Gastrocnemius medialis (tissue), 4 donors: ENCODE results near the gene TNN. TPM values are rescaled to one million over a fixed set of nuclear protein-coding genes. Genes with fewer than 3 reads are reported as not detected.

Experiments
- ATAC-seq, 2 donors: fragments of 150-250 bp; one replicate each; pipeline ENCODE4 v1.9.1; 2016
- DNase-seq, 2 donors: peaks; one replicate each; pipeline ENCODE4 v3.0.0-alpha.2; 2019
- H3K27ac ChIP-seq, 4 donors: fragments of 200-600 bp; sonication (generic); 1 replicate in 1 of 4; 2 replicates in 3 of 4; pipeline ENCODE4 v1.5.1; 2016 to 2018; ENCODE audit warnings: mild to moderate bottlenecking in 2 of 4, moderate library complexity in 1 of 4
- H3K27me3 ChIP-seq, 3 donors: fragments of 200-600 bp; sonication (generic) in 2 of 3; 1 replicate in 1 of 3; 2 replicates in 2 of 3; pipeline versions ENCODE4 v1.5.1 to v1.6.0; 2016 to 2019; ENCODE audit warnings: mild to moderate bottlenecking in 1 of 3, moderate library complexity in 1 of 3
- H3K36me3 ChIP-seq, 2 donors: fragments of 200-600 bp; sonication (generic) in 1 of 2; one replicate each; pipeline ENCODE4 v1.5.1; 2017 to 2018
- H3K4me1 ChIP-seq, 2 donors: fragments of 200-600 bp; sonication (generic) in 1 of 2; one replicate each; pipeline ENCODE4 v1.5.1; 2016 to 2017; ENCODE audit warnings: mild to moderate bottlenecking in 2 of 2
- H3K4me3 ChIP-seq, 4 donors: fragments of 200-600 bp; sonication (generic) in 3 of 4; 1 replicate in 1 of 4; 2 replicates in 3 of 4; pipeline ENCODE4 v1.5.1; 2016 to 2019; ENCODE audit warnings: mild to moderate bottlenecking in 2 of 4
- H3K9me3 ChIP-seq, 3 donors: fragments of 200-600 bp; sonication (generic) in 2 of 3; 1 replicate in 1 of 3; 2 replicates in 2 of 3; pipeline ENCODE4 v1.5.1; 2016 to 2019
- POLR2A ChIP-seq, 2 donors: fragments of 450-650 bp; IDR thresholded peaks; one replicate each; pipeline ENCODE4 v1.6.1; 2017; ENCODE audit warnings: antibody characterized with exemption in 2 of 2, mild to moderate bottlenecking in 2 of 2, moderate library complexity in 2 of 2
- in situ Hi-C, 4 donors: fragments of 200-750 bp; cut with MboI; loops; one replicate each; pipeline versions ENCODE4 v1.15.0 to v1.8.0; 2017; ENCODE audit warnings: low sequenced_read_pairs in 4 of 4
- intact Hi-C: fragments of 100-400 bp; cut with DNase I; formaldehyde crosslinking; loops from one replicate; pipeline ENCODE4 v1.15.1; 2023; ENCODE audit warnings: low total_unique reads
- total RNA-seq, 4 donors: library from RNA; depleted of rRNA; stranded (reverse); fragments of >200 nt; gene quantifications; one replicate each; pipeline versions ENCODE4 v1.1.0 to v1.2.3, GENCODE V29; 2016
- TF ChIP-seq, protein P1 (sequence below), 5 experiments: fragments of 450-650 bp in 3 of 5; fragments of 200-600 bp in 2 of 5; sonication (generic) in 2 of 5; IDR thresholded peaks in 4 of 5; conservative IDR thresholded peaks in 1 of 5; 1 replicate in 4 of 5; 2 replicates in 1 of 5; pipeline ENCODE4 v1.5.1; 2016 to 2019; ENCODE audit warnings: antibody characterized with exemption in 5 of 5, mild to moderate bottlenecking in 3 of 5, moderate library complexity in 3 of 5

Gene TNN
- total RNA-seq, 4 donors from 2014 or later, result 0.07 TPM; not detected in 3

DNA sequence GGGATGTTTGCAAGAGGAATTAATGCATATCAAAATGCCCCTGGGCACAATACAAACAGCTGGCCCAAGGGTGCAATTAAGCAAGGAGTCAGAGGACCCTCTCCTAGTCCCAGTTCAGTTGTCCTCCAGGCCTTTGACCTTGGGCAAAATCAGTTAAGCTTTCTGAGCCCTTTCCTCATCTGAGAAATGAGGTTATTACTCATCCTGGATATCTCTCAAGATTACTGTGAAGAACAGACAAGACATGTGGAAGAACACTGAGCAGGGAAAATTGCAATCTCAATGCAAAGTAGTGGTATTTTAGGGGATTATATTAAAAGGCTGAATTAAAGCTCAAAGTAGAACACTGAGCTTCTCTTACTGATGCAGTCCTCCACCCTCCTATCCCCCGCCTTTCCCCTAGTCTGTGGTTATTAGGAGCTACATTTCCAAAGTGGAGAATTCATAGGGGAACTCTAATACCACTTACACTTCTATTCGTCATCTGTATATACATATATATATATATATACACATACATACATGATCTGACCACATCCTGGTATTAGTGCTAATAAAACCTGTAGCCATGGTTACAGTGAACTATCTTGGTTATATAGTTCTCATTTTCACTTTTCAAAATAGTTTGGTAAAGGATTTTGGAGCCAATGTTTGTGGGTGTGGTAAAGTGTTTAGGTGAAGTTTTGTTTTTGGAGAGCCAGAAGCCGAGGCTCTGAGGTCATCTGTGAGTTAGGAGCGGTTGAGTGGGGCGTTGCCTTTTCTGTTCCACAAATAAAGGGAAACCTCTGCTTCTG is 106.9 kb downstream of the TNN start:
- no peaks in the 10 kb centered on the region for H3K27me3 ChIP-seq
- in situ Hi-C loops (loop anchor here in 2 of 4 donors (25.0 kb wide), 1 partner anchor 888 kb away; no protein-coding TSS in a partner anchor), intact Hi-C loops (no loop called here)
- peaks cover 0 to 6% of the 10 kb centered on the region in 2 donors for H3K4me1 ChIP-seq
- H3K4me3 ChIP-seq, result no peak overlapping the region
- H3K27ac ChIP-seq, result no peak overlapping the region
- H3K36me3 ChIP-seq, result peaks cover 0 to 4% of the 10 kb centered on the region in 2 donors
- ATAC-seq, result no peak
- TF ChIP-seq POLR2A (IDR thresholded peaks at IDR 0.05), result no peak
- TF ChIP-seq, protein P1, sequence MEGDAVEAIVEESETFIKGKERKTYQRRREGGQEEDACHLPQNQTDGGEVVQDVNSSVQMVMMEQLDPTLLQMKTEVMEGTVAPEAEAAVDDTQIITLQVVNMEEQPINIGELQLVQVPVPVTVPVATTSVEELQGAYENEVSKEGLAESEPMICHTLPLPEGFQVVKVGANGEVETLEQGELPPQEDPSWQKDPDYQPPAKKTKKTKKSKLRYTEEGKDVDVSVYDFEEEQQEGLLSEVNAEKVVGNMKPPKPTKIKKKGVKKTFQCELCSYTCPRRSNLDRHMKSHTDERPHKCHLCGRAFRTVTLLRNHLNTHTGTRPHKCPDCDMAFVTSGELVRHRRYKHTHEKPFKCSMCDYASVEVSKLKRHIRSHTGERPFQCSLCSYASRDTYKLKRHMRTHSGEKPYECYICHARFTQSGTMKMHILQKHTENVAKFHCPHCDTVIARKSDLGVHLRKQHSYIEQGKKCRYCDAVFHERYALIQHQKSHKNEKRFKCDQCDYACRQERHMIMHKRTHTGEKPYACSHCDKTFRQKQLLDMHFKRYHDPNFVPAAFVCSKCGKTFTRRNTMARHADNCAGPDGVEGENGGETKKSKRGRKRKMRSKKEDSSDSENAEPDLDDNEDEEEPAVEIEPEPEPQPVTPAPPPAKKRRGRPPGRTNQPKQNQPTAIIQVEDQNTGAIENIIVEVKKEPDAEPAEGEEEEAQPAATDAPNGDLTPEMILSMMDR (IDR thresholded peaks at IDR 0.05 in 4 of 5, conservative IDR thresholded peaks at IDR 0.05 in 1 of 5), result no peak
- no peak for DNase-seq
- no peaks in the 10 kb centered on the region for H3K9me3 ChIP-seq

DNA sequence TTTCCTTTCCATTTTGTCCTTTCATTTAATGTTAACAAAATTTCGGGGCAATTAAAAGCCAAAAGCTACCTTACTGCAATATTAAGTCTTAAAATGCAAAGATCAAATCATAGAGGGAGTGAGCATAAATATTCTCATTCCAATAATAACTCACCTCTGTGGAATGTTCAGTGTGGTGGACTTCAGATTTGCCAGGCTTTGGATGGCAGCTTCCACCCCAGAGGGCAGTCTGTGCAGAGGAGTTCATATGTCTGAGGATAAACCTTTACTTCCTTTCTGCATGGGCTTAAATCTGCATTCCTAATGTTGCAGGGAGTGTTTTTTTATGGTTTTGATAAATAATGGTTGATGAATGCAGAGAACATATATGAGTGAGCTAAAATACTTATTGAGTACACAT is 108.6 kb downstream of the TNN start:
- H3K36me3 ChIP-seq, result peaks cover 0 to 4% of the 10 kb centered on the region in 2 donors
- in situ Hi-C loops, result no loop called here

DNA sequence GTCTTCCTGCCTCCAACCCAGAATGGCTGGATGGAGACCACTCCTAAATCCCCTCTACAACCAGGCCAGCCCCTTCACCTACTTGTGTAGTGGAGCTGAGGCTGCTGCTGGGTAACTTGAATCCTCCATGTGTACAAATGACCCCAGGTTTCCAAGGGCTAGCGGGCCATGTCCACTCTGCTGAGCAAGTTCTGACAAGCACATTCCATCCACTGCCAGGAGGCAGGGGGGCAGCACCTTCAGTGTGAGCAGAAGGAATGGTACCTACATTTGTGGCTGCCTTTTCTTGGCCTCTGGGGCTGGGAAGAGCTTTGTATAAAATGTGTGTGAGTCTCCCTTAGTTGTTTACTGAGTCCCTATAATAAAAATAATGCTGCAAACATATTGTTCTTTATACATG is 110.4 kb downstream of the TNN start:
- intact Hi-C loops, result no loop called here
- in situ Hi-C loops, result no loop called here
- ATAC-seq (no peak), DNase-seq (no peak)
- no peaks in the 10 kb centered on the region for H3K9me3 ChIP-seq
- TF ChIP-seq POLR2A (IDR thresholded peaks at IDR 0.05), result no peak
- TF ChIP-seq, protein P1 (IDR thresholded peaks at IDR 0.05 in 4 of 5, conservative IDR thresholded peaks at IDR 0.05 in 1 of 5), result no peak
- H3K4me1 ChIP-seq, result peaks cover 0 to 15% of the 10 kb centered on the region in 2 donors
- H3K27ac ChIP-seq, result no peak overlapping the region
- no peak overlapping the region for H3K4me3 ChIP-seq
- H3K36me3 ChIP-seq, result peaks cover 0 to 4% of the 10 kb centered on the region in 2 donors
- no peaks in the 10 kb centered on the region for H3K27me3 ChIP-seq

More for the DNA sequence above, 108.6 kb downstream of the TNN start:
- Histone ChIP-seq H3K27ac (no peak overlapping the region), H3K4me1 (peaks cover 0 to 15% of the 10 kb centered on the region in 2 donors), H3K4me3 (no peak overlapping the region), H3K9me3 (no peaks in the 10 kb centered on the region), H3K27me3 (no peaks in the 10 kb centered on the region)
- TF ChIP-seq, protein P1 (IDR thresholded peaks at IDR 0.05 in 4 of 5, conservative IDR thresholded peaks at IDR 0.05 in 1 of 5), result no peak
- TF ChIP-seq POLR2A (IDR thresholded peaks at IDR 0.05), result no peak
- ATAC-seq (no peak), DNase-seq (no peak)
- intact Hi-C loops, result no loop called here

DNA sequence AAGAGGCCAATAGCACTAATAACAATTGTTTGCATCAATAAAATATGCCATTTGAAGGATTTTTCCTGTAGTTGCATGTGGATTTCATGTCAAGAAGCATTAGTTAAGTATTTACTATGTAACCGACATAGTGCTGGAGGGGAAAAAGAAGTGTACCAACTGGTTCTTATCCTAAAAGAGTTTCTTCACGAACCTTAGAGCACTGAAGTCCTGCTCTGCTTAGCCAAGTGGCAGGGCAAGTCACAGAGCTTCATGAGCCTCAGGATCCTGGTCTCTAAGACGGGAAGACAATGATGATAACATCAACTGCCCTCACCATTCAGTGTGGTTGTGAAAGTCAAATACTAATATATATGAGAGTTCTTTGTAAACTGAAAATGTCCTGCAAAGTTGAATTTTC is 110.8 kb downstream of the TNN start:
- in situ Hi-C loops, result no loop called here
- H3K27ac ChIP-seq, result no peak overlapping the region
- peaks cover 0 to 19% of the 10 kb centered on the region in 2 donors for H3K4me1 ChIP-seq
- peaks cover 0 to 4% of the 10 kb centered on the region in 2 donors for H3K36me3 ChIP-seq
- DNase-seq (no peak), ATAC-seq (no peak)
- TF ChIP-seq, protein P1 (IDR thresholded peaks at IDR 0.05 in 4 of 5, conservative IDR thresholded peaks at IDR 0.05 in 1 of 5), result no peak
- no peak for TF ChIP-seq POLR2A (IDR thresholded peaks at IDR 0.05)
- intact Hi-C loops, result no loop called here
- H3K27me3 ChIP-seq, result no peaks in the 10 kb centered on the region
- no peaks in the 10 kb centered on the region for H3K9me3 ChIP-seq
- no peak overlapping the region for H3K4me3 ChIP-seq
